GM23338 (cell line): ENCODE measurements around the gene BANK1. TPM values are rescaled to one million over a fixed set of nuclear protein-coding genes. Genes with fewer than 3 reads are reported as not detected.
A peak's percentile ranks its signal among the peaks of the same experiment; 100 is the strongest.

Experiments used
- ATAC-seq: fragments of 200-7000 bp; cut with Tn5 transposase; 3 replicates; pipeline ENCODE4 v1.9.1; 2020
- DNase-seq: peaks from one replicate; pipeline ENCODE4 v3.0.0-alpha.2; 2015; ENCODE audit warnings: low spot score
- H2AFZ ChIP-seq: fragments of 200-600 bp; sonication (generic); 2 replicates; pipeline ENCODE4 v1.8.0; 2016; ENCODE audit warnings: antibody characterized with exemption, mild to moderate bottlenecking, moderate library complexity
- H3F3A ChIP-seq: fragments of 200-600 bp; sonication (generic); replicated peaks from 2 replicates; pipeline ENCODE4 v1.8.0; 2017; ENCODE audit warnings: antibody characterized with exemption, mixed run types, low read depth
- H3K27ac ChIP-seq: fragments of 200-600 bp; sonication (generic); 2 replicates; pipeline ENCODE4 v1.6.1; 2016; ENCODE audit warnings: low read depth
- H3K27me3 ChIP-seq: fragments of 200-600 bp; sonication (generic); 2 replicates; pipeline ENCODE4 v1.8.0; 2016; ENCODE audit warnings: mild to moderate bottlenecking, mixed run types, moderate library complexity; ENCODE audit not compliant: insufficient read depth
- H3K36me3 ChIP-seq: fragments of 200-600 bp; sonication (generic); 2 replicates; pipeline ENCODE4 v1.8.0; 2016; ENCODE audit warnings: mild to moderate bottlenecking; ENCODE audit not compliant: insufficient read depth
- H3K4me1 ChIP-seq: fragments of 200-600 bp; sonication (generic); 2 replicates; pipeline ENCODE4 v1.8.0; 2016; ENCODE audit warnings: mild to moderate bottlenecking, moderate library complexity; ENCODE audit not compliant: insufficient read depth
- H3K4me2 ChIP-seq: fragments of 200-600 bp; sonication (generic); 2 replicates; pipeline ENCODE4 v1.7.1; 2017; ENCODE audit warnings: mixed run types
- H3K4me3 ChIP-seq: fragments of 200-600 bp; sonication (generic); 2 replicates; pipeline ENCODE4 v1.6.1; 2016; ENCODE audit warnings: mixed run types
- H3K79me2 ChIP-seq: fragments of 200-600 bp; sonication (generic); replicated peaks from 2 replicates; pipeline ENCODE4 v1.8.0; 2017; ENCODE audit warnings: mild to moderate bottlenecking; ENCODE audit not compliant: insufficient read depth
- H3K9me2 ChIP-seq: fragments of 200-600 bp; sonication (generic); 2 replicates; pipeline ENCODE4 v1.8.0; 2017; ENCODE audit not compliant: insufficient read depth
- H4K20me1 ChIP-seq: fragments of 200-600 bp; sonication (generic); replicated peaks from 2 replicates; pipeline ENCODE4 v1.8.0; 2017; ENCODE audit warnings: mild to moderate bottlenecking; ENCODE audit not compliant: insufficient read depth
- H3K27ac Mint-ChIP-seq: 2 replicates; pipeline ENCODE4 v1.8.0; 2020; ENCODE audit warnings: inconsistent platforms, mild to moderate bottlenecking, moderate library complexity, mixed read lengths
- H3K27me3 Mint-ChIP-seq: 3 replicates; pipeline ENCODE4 v1.8.0; 2022; ENCODE audit warnings: low read depth, mild to moderate bottlenecking, moderate library complexity, mixed read lengths, inconsistent platforms; ENCODE audit not compliant: insufficient read depth, poor library complexity
- H3K36me3 Mint-ChIP-seq: 3 replicates; pipeline ENCODE4 v1.8.0; 2021; ENCODE audit warnings: low read depth, mild to moderate bottlenecking, inconsistent platforms, moderate library complexity, mixed read lengths
- H3K4me1 Mint-ChIP-seq: 3 replicates; pipeline ENCODE4 v1.8.0; 2020; ENCODE audit warnings: mild to moderate bottlenecking, inconsistent platforms, mixed read lengths
- H3K4me3 Mint-ChIP-seq: 3 replicates; pipeline ENCODE4 v1.8.0; 2021; ENCODE audit warnings: moderate library complexity, mild to moderate bottlenecking, inconsistent platforms, mixed read lengths
- H3K9me3 Mint-ChIP-seq: 3 replicates; pipeline ENCODE4 v1.8.0; 2020; ENCODE audit warnings: moderate library complexity, mild to moderate bottlenecking, inconsistent platforms, mixed read lengths
- CREB1 ChIP-seq: fragments of 250-450 bp; sonication (Bioruptor Pico); IDR thresholded peaks from 2 replicates; pipeline ENCODE4 v1.5.0; 2020; ENCODE audit warnings: low read depth, mild to moderate bottlenecking, moderate library complexity
- ETS1 ChIP-seq: IDR thresholded peaks from 2 replicates; pipeline ENCODE4 v1.6.1; 2016; ENCODE audit warnings: antibody characterized with exemption
- EZH2 ChIP-seq: fragments of 200-600 bp; sonication (generic); IDR thresholded peaks from one replicate; pipeline ENCODE4 v1.8.0; 2017; ENCODE audit warnings: antibody characterized with exemption, mild to moderate bottlenecking, low read depth; ENCODE audit not compliant: unreplicated experiment
- EZH2phosphoT487 ChIP-seq: fragments of 200-600 bp; sonication (generic); IDR thresholded peaks from one replicate; pipeline ENCODE4 v1.8.1; 2018; ENCODE audit warnings: antibody characterized with exemption; ENCODE audit not compliant: unreplicated experiment
- JUNB ChIP-seq: IDR thresholded peaks from one replicate; pipeline ENCODE4 v1.6.1; 2016; ENCODE audit warnings: antibody characterized with exemption; ENCODE audit not compliant: unreplicated experiment
- POLR2AphosphoS5 ChIP-seq: IDR thresholded peaks from 2 replicates; pipeline ENCODE4 v1.6.1; 2016; ENCODE audit warnings: antibody characterized with exemption, low read depth
- STAT1 ChIP-seq: IDR thresholded peaks from one replicate; pipeline ENCODE4 v1.6.1; 2016; ENCODE audit warnings: antibody characterized with exemption; ENCODE audit not compliant: unreplicated experiment
- ZNF114 ChIP-seq: fragments of 250-450 bp; sonication (Bioruptor Pico); IDR thresholded peaks from 2 replicates; pipeline ENCODE4 v1.5.0; 2020; ENCODE audit warnings: mild to moderate bottlenecking, moderate library complexity
- ZNF331 ChIP-seq: fragments of 250-450 bp; sonication (Bioruptor Pico); IDR thresholded peaks from 2 replicates; pipeline ENCODE4 v1.5.0; 2020; ENCODE audit warnings: low read depth, mild to moderate bottlenecking, moderate library complexity
- polyA plus RNA-seq: library from polyadenylated mRNA; unstranded; fragments of >200 nt; fragmentation: Nextera tagmentation; extraction: Ambion mirVana; gene quantifications from 2 replicates; pipeline ENCODE4 v1.2.1, GENCODE V29; 2016
- total RNA-seq: library from RNA; depleted of rRNA; stranded (reverse); fragments of >200 nt; shearing (Covaris generic); gene quantifications from 2 replicates; pipeline ENCODE4 v1.2.3, GENCODE V29; 2014
- TF ChIP-seq, protein P1 (sequence below): fragments of 250-450 bp; sonication (Bioruptor Pico); IDR thresholded peaks from 2 replicates; pipeline ENCODE4 v1.5.0; 2020; ENCODE audit warnings: mild to moderate bottlenecking, moderate library complexity

The BANK1 gene
- total and polyA plus RNA-seq, 2 experiments from 2014 or later, result 0.86 to 0.87 TPM

GRCh38 chr4:101795704-101796103 lies 5.2 kb downstream of the BANK1 start:
- H3K4me2 ChIP-seq, result no peak overlapping the region
- H3K9me2 ChIP-seq, result no peaks in the 10 kb centered on the region
- H3F3A ChIP-seq, result no peaks in the 10 kb centered on the region
- Mint-ChIP-seq H3K9me3 (peaks cover 8% of the 10 kb centered on the region; the same call in 1 of the 3 replicates), H3K36me3 (peaks cover 8% of the 10 kb centered on the region; the same call in 2 of the 3 replicates), H3K4me1 (peaks cover 14% of the 10 kb centered on the region), H3K4me3 (no peak overlapping the region), H3K27ac (peak overlapping the region; percentile 60), H3K27me3 (no peaks in the 10 kb centered on the region)
- H3K27me3 ChIP-seq, result no peaks in the 10 kb centered on the region
- H3K4me3 ChIP-seq, result no peak overlapping the region
- H4K20me1 ChIP-seq, result no peaks in the 10 kb centered on the region
- DNase-seq, result peak; percentile 14
- no peaks in the 10 kb centered on the region for H3K79me2 ChIP-seq
- no peak for TF ChIP-seq ZNF114 (CRISPR knock-in tag)
- TF ChIP-seq EZH2phosphoT487, result no peak
- TF ChIP-seq ETS1, result no peak
- no peak for TF ChIP-seq ZNF331 (CRISPR knock-in tag)
- no peak for TF ChIP-seq EZH2
- TF ChIP-seq CREB1 (CRISPR knock-in tag), result no peak
- TF ChIP-seq JUNB, result no peak
- H2AFZ ChIP-seq, result peak overlapping the region; percentile 43
- ATAC-seq, result no peak
- 0 out of 2 replicates have a peak, but pooled peaks cover 5% of the 10 kb centered on the region for H3K4me1 ChIP-seq
- H3K27ac ChIP-seq, result no peak overlapping the region; the same call in 1 of the 2 replicates
- no peaks in the 10 kb centered on the region for H3K36me3 ChIP-seq

GRCh38 chr4:101801958-101802357 lies 11.4 kb downstream of the BANK1 start:
- Mint-ChIP-seq H3K36me3 (peaks cover 8% of the 10 kb centered on the region; the same call in 2 of the 3 replicates), H3K4me1 (peaks cover 4% of the 10 kb centered on the region; the same call in 1 of the 3 replicates), H3K27me3 (no peaks in the 10 kb centered on the region), H3K9me3 (peaks cover 8% of the 10 kb centered on the region; the same call in 1 of the 3 replicates), H3K27ac (no peak overlapping the region), H3K4me3 (no peak overlapping the region)
- no peaks in the 10 kb centered on the region for H3F3A ChIP-seq
- no peaks in the 10 kb centered on the region for H3K79me2 ChIP-seq
- H2AFZ ChIP-seq, result no peak overlapping the region
- H3K9me2 ChIP-seq, result no peaks in the 10 kb centered on the region
- no peak overlapping the region for H3K4me2 ChIP-seq
- ATAC-seq (no peak), DNase-seq (no peak)
- H3K36me3 ChIP-seq, result no peaks in the 10 kb centered on the region
- no peaks in the 10 kb centered on the region for H3K4me1 ChIP-seq
- H3K27ac ChIP-seq, result no peak overlapping the region
- no peaks in the 10 kb centered on the region for H3K27me3 ChIP-seq
- H3K4me3 ChIP-seq, result no peak overlapping the region
- H4K20me1 ChIP-seq, result no peaks in the 10 kb centered on the region
- TF ChIP-seq CREB1 (CRISPR knock-in tag) (no peak), ZNF114 (CRISPR knock-in tag) (no peak), STAT1 (no peak), POLR2AphosphoS5 (no peak), EZH2phosphoT487 (no peak), EZH2 (no peak), ETS1 (no peak)
- TF ChIP-seq, protein P1, sequence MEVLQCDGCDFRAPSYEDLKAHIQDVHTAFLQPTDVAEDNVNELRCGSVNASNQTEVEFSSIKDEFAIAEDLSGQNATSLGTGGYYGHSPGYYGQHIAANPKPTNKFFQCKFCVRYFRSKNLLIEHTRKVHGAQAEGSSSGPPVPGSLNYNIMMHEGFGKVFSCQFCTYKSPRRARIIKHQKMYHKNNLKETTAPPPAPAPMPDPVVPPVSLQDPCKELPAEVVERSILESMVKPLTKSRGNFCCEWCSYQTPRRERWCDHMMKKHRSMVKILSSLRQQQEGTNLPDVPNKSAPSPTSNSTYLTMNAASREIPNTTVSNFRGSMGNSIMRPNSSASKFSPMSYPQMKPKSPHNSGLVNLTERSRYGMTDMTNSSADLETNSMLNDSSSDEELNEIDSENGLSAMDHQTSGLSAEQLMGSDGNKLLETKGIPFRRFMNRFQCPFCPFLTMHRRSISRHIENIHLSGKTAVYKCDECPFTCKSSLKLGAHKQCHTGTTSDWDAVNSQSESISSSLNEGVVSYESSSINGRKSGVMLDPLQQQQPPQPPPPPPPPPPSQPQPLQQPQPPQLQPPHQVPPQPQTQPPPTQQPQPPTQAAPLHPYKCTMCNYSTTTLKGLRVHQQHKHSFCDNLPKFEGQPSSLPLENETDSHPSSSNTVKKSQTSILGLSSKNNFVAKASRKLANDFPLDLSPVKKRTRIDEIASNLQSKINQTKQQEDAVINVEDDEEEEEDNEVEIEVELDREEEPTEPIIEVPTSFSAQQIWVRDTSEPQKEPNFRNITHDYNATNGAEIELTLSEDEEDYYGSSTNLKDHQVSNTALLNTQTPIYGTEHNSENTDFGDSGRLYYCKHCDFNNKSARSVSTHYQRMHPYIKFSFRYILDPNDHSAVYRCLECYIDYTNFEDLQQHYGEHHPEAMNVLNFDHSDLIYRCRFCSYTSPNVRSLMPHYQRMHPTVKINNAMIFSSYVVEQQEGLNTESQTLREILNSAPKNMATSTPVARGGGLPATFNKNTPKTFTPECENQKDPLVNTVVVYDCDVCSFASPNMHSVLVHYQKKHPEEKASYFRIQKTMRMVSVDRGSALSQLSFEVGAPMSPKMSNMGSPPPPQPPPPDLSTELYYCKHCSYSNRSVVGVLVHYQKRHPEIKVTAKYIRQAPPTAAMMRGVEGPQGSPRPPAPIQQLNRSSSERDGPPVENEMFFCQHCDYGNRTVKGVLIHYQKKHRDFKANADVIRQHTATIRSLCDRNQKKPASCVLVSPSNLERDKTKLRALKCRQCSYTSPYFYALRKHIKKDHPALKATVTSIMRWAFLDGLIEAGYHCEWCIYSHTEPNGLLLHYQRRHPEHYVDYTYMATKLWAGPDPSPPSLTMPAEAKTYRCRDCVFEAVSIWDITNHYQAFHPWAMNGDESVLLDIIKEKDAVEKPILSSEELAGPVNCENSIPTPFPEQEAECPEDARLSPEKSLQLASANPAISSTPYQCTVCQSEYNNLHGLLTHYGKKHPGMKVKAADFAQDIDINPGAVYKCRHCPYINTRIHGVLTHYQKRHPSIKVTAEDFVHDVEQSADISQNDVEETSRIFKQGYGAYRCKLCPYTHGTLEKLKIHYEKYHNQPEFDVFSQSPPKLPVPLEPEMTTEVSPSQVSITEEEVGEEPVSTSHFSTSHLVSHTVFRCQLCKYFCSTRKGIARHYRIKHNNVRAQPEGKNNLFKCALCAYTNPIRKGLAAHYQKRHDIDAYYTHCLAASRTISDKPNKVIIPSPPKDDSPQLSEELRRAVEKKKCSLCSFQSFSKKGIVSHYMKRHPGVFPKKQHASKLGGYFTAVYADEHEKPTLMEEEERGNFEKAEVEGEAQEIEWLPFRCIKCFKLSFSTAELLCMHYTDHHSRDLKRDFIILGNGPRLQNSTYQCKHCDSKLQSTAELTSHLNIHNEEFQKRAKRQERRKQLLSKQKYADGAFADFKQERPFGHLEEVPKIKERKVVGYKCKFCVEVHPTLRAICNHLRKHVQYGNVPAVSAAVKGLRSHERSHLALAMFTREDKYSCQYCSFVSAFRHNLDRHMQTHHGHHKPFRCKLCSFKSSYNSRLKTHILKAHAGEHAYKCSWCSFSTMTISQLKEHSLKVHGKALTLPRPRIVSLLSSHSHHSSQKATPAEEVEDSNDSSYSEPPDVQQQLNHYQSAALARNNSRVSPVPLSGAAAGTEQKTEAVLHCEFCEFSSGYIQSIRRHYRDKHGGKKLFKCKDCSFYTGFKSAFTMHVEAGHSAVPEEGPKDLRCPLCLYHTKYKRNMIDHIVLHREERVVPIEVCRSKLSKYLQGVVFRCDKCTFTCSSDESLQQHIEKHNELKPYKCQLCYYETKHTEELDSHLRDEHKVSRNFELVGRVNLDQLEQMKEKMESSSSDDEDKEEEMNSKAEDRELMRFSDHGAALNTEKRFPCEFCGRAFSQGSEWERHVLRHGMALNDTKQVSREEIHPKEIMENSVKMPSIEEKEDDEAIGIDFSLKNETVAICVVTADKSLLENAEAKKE (CRISPR knock-in tag), result no peak
